Measurements from ENCODE around the gene PCSK2. TPM values are rescaled to one million over a fixed set of nuclear protein-coding genes. Genes with fewer than 3 reads are reported as not detected.

Gene PCSK2
- total RNA-seq, 1 experiment from 2014 or later, result not detected

GRCh38 chr20:17494201-17494600 is 267.4 kb downstream of the PCSK2 start:
- Histone ChIP-seq H3K36me3 (ENCODE audit: low read depth) (no peaks in the 10 kb centered on the region), H3K4me3 (no peak overlapping the region), H3K27me3 (ENCODE audit: insufficient read depth, low read depth) (peaks cover 44% of the 10 kb centered on the region), H3K27ac (no peak overlapping the region), H3K4me1 (replicated peaks; ENCODE audit: insufficient read depth) (peaks cover 8% of the 10 kb centered on the region), H3K9me2 (ENCODE audit: insufficient read depth) (no peaks in the 10 kb centered on the region), H3K9me3 (ENCODE audit: insufficient read depth, low read depth) (no peaks in the 10 kb centered on the region), H3K4me2 (no peak overlapping the region), H2AFZ (no peak overlapping the region), H4K20me1 (ENCODE audit: insufficient read depth) (no peaks in the 10 kb centered on the region), H3K79me2 (ENCODE audit: low read depth) (no peaks in the 10 kb centered on the region), H3F3A (ENCODE audit: insufficient read depth, low read depth) (peaks cover 3% of the 10 kb centered on the region; the same call in 1 of the 2 replicates)
- ChIA-PET CTCF (no interaction called here), POLR2A (ENCODE audit: unreplicated experiment) (interaction anchor here (0.6 kb wide), 1 partner anchor 413 kb away, joined by 3 read pairs; no protein-coding TSS in a partner anchor)
- no TSS peak for BruUV-seq (replicated peaks)
- DNase-seq, result no peak
- intact Hi-C loops (cut with micrococcal nuclease; ENCODE audit: unreplicated experiment), result no loop called here
- no peak for TF ChIP-seq EZH2 (IDR thresholded peaks at IDR 0.05; ENCODE audit: low read depth)
- TF ChIP-seq CTCF (conservative IDR thresholded peaks at IDR 0.05), result no peak

GRCh38 chr20:17495826-17496225 is 269.0 kb downstream of the PCSK2 start:
- Histone ChIP-seq H3K4me2 (no peak overlapping the region), H3F3A (ENCODE audit: insufficient read depth, low read depth) (peaks cover 3% of the 10 kb centered on the region; the same call in 1 of the 2 replicates), H2AFZ (no peak overlapping the region), H3K9me3 (ENCODE audit: insufficient read depth, low read depth) (no peaks in the 10 kb centered on the region), H3K4me1 (replicated peaks; ENCODE audit: insufficient read depth) (peaks cover 8% of the 10 kb centered on the region), H3K4me3 (no peak overlapping the region), H3K27ac (no peak overlapping the region), H3K79me2 (ENCODE audit: low read depth) (no peaks in the 10 kb centered on the region), H4K20me1 (ENCODE audit: insufficient read depth) (no peaks in the 10 kb centered on the region), H3K36me3 (ENCODE audit: low read depth) (no peaks in the 10 kb centered on the region), H3K9me2 (ENCODE audit: insufficient read depth) (no peaks in the 10 kb centered on the region), H3K27me3 (ENCODE audit: insufficient read depth, low read depth) (peaks cover 29% of the 10 kb centered on the region)
- CTCF ChIA-PET, result no interaction called here
- intact Hi-C loops (cut with micrococcal nuclease; ENCODE audit: unreplicated experiment), result no loop called here
- TF ChIP-seq CTCF (conservative IDR thresholded peaks at IDR 0.05) (no peak), EZH2 (IDR thresholded peaks at IDR 0.05; ENCODE audit: low read depth) (no peak)
- DNase-seq, result no peak
- no TSS peak for BruUV-seq (replicated peaks)
- POLR2A ChIA-PET (ENCODE audit: unreplicated experiment), result no interaction called here

- no TSS peak for BruUV-seq (replicated peaks)
- Histone ChIP-seq H3K9me3 (ENCODE audit: insufficient read depth, low read depth) (no peaks in the 10 kb centered on the region), H3K27ac (no peak overlapping the region), H2AFZ (no peak overlapping the region), H4K20me1 (ENCODE audit: insufficient read depth) (no peaks in the 10 kb centered on the region), H3K79me2 (ENCODE audit: low read depth) (no peaks in the 10 kb centered on the region), H3K27me3 (ENCODE audit: insufficient read depth, low read depth) (peaks cover 7% of the 10 kb centered on the region), H3K4me3 (no peak overlapping the region), H3F3A (ENCODE audit: insufficient read depth, low read depth) (peaks cover 3% of the 10 kb centered on the region; the same call in 1 of the 2 replicates), H3K36me3 (ENCODE audit: low read depth) (no peaks in the 10 kb centered on the region), H3K4me2 (no peak overlapping the region), H3K9me2 (ENCODE audit: insufficient read depth) (no peaks in the 10 kb centered on the region), H3K4me1 (replicated peaks; ENCODE audit: insufficient read depth) (peaks cover 8% of the 10 kb centered on the region)
- POLR2A ChIA-PET (ENCODE audit: unreplicated experiment), result no interaction called here
- intact Hi-C loops (cut with micrococcal nuclease; ENCODE audit: unreplicated experiment), result no loop called here
- no peak for DNase-seq
- CTCF ChIA-PET, result interaction anchor here (0.6 kb wide), 1 partner anchor 69 kb away, joined by 5 read pairs; no protein-coding TSS in a partner anchor
- TF ChIP-seq CTCF (conservative IDR thresholded peaks at IDR 0.05) (no peak), EZH2 (IDR thresholded peaks at IDR 0.05; ENCODE audit: low read depth) (no peak)
These were observed 271.2 kb downstream of the PCSK2 start for GRCh38 chr20:17497821-17498580.

Data from PC-9 (cell line).